Measurements from ENCODE around the gene MRPS25.

DNA sequence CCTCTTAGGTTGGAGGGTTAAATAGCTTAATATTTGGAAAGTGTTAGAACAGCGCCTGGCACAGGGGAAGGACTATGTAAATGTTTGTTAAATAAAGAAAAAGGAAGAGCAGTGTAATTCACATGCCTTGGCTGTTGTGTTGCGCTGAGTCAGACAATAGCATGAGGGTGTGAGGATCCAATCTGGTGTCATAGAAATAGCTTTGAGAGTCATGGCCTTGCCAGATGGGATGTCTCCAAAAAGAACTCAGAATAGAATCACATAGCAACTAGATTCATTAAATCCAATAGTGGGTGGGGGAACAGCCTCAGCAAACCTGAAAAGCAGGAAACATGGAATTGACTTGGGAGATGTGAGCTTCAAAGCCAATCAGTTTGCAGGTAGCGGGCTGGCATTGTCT lies 37.7 kb upstream of the MRPS25 start:
- no peak for TF ChIP-seq JUND (IDR thresholded peaks at IDR 0.05)
- no peak for TF ChIP-seq EZH2phosphoT487 (IDR thresholded peaks at IDR 0.05; ENCODE audit: borderline replicate concordance, low read depth)
- TF ChIP-seq FOXM1 (IDR thresholded peaks at IDR 0.05; ENCODE audit: low read depth) = no peak
- TF ChIP-seq, protein P1, sequence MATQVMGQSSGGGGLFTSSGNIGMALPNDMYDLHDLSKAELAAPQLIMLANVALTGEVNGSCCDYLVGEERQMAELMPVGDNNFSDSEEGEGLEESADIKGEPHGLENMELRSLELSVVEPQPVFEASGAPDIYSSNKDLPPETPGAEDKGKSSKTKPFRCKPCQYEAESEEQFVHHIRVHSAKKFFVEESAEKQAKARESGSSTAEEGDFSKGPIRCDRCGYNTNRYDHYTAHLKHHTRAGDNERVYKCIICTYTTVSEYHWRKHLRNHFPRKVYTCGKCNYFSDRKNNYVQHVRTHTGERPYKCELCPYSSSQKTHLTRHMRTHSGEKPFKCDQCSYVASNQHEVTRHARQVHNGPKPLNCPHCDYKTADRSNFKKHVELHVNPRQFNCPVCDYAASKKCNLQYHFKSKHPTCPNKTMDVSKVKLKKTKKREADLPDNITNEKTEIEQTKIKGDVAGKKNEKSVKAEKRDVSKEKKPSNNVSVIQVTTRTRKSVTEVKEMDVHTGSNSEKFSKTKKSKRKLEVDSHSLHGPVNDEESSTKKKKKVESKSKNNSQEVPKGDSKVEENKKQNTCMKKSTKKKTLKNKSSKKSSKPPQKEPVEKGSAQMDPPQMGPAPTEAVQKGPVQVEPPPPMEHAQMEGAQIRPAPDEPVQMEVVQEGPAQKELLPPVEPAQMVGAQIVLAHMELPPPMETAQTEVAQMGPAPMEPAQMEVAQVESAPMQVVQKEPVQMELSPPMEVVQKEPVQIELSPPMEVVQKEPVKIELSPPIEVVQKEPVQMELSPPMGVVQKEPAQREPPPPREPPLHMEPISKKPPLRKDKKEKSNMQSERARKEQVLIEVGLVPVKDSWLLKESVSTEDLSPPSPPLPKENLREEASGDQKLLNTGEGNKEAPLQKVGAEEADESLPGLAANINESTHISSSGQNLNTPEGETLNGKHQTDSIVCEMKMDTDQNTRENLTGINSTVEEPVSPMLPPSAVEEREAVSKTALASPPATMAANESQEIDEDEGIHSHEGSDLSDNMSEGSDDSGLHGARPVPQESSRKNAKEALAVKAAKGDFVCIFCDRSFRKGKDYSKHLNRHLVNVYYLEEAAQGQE (IDR thresholded peaks at IDR 0.05; ENCODE audit: low read depth, low read length) = no peak

Measured in SK-N-SH (cell line).